Activated CD4-positive, alpha-beta T cell treated with anti-CD3 and anti-CD28 coated beads, Interleukin-2, Interleukin-6, amounts not matched to agents 100 ng/mL and 50 ng/mL, durations not matched to agents 16 hours and 8 hours (primary cell): ENCODE data around the gene SH2D3A.
"Not testable (repeated sequence)": the region's sequence is repeated elsewhere in the genome, so short reads cannot be mapped to it uniquely, and the experiment has no call there.

Experiments used
- DNase-seq: peaks from one replicate; pipeline ENCODE4 v3.0.0-alpha.2; 2020

Gene SH2D3A

DNA sequence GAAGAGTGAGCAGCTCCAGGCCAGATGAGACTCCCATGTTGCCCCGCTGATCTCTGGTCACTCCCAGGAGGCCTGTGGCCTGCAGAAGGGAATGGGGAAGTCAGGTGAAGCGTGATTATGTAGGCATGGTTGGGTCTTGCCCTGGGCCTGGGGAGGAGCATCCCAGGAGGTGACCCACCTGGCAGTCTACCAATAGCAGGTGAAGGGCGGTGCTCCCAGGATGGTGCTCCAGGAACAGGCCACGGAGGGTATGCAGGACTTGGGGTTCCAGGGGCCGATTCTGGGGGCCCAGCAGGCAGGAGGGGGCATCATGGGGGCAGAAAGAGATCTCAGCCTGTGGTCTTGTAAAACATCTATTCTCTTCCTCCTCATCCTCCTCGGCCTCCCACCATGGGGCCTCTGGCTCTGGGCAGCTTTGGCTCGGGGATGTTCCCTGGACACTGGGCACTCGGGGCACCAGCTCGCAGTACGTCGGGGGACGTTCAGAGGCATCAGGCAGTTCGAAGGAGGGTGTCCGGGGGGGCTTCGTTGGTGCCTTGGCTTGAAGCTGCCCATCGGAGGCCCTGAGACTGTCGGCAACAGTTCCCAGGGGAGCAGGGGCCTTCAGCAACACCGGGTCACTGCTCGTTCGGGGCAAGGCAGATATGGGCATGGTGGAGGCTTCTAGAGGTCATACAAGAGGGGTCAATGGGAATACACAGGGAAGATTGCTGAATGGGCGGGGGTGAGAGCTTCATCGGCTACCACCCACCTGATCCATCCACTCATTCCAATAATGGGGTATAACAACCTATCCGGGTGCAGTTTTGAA lies 12.4 kb downstream of the SH2D3A start:
- DNase-seq: no peak

DNA sequence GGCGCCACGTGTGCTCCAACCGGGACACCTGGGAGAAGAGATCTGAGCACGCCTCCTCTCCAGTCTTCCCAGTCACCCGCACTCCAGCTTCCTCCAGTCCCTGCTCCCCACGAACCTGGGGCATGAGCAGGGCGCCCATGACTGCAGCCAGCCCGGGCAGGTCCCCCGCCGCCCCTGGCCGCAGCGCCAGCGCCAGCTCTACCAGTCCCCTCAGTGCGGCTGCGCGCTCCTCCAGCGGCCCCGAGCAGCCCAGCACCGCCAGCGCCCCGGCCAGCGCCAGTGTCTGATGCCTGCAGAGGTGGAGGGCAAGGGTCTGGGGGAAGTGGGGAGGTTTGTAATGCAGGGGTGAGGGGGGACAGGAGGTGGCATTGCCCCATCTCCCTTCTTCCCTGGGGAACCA lies 13.1 kb downstream of the SH2D3A start:
- DNase-seq: no peak

GRCh38 chr19:6753178-6754031 lies 13.8 kb downstream of the SH2D3A start:
- peak; percentile 91 for DNase-seq

GRCh38 chr19:6752256-6753177 lies 14.7 kb downstream of the SH2D3A start:
- no peak for DNase-seq

DNA sequence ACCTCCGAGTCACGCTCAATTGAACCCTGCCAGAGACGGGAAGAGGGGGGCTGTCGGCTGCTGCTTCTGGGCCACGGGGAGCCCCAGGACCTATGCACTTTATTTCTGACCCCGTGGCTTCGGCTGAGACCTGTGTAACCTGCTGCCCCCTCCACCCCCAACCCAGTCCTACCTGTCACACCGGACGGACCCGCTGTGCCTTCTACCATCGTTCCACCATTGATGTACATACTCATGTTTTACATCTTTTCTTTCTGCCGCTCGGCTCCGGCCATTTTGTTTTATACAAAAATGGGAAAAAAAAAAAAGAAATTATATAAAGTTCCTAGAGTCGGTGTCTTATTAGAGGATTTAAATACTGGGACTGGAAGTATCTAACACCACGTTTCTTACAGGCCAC lies 16.0 kb downstream of the SH2D3A start:
- DNase-seq: no peak

DNA sequence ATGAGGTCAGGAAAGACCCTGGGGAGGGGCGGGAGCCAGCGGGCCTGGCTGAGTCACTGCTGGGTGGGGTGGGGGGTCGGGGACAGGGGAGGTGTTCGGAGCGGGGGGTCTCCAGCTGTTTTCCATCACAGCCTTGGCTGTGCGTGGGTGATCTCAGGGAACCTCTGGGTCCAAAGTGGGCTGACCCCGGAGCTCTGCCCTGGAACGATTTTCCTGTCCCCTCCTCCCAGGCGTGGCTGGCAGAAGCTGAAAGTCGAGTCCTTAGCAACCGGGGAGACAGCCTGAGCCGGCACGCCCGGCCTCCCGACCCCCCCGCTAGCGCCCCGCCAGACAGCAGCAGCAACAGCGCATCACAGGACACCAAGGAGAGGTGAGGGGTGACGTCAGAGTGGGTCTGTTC lies 17.2 kb downstream of the SH2D3A start:
- DNase-seq: no peak

DNA sequence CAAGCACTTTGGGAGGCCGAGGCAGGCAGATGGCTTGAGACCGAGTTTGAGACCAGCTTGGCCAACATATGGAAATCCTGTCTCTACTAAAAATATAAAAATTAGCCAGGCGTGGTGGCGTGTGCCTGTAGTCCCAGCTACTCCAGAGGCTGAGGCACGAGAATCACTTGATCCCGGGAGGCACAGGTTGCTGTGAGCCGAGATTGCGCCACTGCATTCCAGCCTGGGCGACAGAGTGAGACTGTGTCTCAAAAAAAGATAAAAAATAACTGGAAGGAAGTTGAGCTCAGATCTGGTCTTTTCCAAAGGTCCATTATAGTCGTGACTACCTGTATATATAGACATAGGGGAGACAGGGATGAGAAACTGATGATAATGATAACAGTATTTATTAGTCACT lies 18.7 kb downstream of the SH2D3A start:
- DNase-seq: not testable (repeated sequence)

DNA sequence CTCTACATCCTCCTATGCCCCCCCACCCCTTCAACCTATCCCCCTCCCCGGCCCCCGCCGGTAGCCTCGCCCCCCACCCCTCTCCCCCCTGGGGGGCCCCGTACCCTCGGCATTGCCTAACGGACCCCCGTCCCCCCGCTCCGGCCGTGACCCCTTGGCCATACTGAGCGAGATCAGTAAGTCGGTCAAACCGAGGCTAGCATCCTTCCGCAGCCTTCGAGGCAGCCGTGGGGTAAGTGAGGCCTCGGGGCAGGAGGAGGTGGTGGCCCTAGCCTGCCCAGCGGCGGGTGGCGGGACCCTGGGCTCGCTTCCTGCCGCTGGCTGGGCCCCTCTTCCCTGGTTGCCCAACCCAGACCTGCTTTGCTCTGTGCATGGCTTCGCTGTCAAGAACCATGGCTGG lies 21.3 kb downstream of the SH2D3A start:
- DNase-seq: no peak

- DNase-seq: no peak
These were observed 22.6 kb downstream of the SH2D3A start for GRCh38 chr19:6744381-6745301.

DNA sequence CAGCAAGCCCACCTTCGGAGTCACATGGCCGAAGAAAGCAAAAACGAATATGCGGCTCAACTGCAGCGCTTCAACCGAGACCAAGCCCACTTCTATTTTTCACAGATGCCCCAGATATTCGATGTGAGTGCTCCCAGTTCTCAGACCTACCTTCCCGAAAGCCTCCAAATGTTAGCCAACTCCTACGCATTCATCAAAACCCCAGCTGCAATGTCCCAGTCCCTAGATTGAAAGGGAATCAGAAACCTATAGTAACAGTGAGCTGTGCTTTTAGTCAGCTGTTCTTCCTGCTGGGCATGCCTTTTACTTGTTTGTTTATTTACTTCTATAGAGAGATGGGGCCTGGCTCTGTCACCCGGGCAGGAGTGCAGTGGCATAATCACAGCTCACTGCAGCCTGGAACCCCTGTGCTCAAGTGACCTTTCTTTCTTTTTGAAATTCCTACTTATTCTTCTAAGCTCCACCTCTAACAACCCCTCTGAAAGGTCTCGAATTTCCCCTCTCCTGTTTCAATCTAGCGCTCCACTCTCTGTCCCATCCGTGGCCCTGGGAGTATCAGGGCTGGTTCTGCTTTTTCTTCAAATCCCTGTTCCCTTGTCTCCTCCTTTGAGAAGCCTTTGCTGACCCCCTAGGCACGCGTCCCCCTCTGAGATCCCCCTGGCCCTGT lies 23.4 kb downstream of the SH2D3A start:
- DNase-seq: no peak

DNA sequence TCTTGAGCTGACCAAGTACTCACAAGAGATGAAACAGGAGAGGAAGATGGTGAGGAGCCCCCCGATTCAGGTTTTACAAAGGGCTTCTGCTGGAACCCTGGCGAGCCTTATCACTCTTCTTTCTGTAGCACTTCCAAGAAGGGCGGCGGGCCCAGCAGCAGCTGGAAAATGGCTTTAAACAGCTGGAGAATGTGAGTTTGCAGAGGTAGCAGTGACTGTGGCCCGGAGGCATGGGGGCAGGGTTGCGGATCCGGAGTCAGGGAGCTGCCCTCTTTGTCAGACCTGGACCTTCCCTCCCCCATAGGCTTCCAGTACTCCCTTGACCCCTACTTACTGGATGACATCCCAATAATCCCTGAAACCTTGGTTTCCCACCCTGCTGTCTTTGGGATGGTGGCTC lies 24.2 kb downstream of the SH2D3A start:
- DNase-seq: no peak

GRCh38 chr19:6740589-6741343 lies 26.5 kb downstream of the SH2D3A start:
- no peak for DNase-seq

DNA sequence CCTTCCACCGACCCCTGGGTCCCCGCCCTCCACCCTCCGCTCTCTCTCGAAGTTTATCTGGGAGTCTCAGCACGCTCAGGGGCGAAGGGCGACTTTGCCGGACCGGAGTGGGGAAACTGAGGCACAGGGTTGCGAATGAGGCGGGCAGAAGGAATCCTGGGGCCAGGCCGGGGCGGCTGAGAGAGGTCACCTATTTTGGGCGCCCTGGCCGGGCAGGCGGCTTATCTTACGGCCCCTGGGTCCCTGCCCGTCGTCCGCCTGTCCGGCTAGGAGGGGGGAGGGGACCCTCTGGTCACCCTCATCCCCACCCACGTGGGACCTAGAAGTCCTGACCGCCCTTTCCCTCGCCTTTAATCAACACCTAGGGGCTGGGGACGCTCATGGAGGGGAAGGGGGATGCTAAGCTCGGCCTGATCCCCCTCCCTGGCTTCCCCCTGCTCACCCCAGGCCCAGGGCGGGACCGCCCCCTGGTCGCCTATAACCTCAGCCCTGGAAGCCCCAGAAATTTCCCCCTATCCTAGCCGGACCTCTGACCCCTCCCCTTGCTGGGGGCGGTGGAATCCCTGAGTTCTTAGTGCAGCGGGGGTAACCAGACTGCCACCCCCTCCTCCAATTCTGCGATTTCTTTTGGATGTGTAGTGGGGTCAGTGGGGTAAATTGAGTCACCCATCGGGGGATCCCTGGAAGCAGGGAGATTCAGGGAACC lies 27.2 kb downstream of the SH2D3A start:
- no peak for DNase-seq

- peak; percentile 90 for DNase-seq
These were observed 27.8 kb downstream of the SH2D3A start, which contains the start of gene TRIP10 for GRCh38 chr19:6739390-6739882. TRIP10 (plus strand) TSS chr19:6739680; CDS start chr19:6739762, 82 bp downstream.

- peak; percentile 37 for DNase-seq
These were observed 28.3 kb downstream of the SH2D3A start for GRCh38 chr19:6738787-6739389.

GRCh38 chr19:6737873-6738786 lies 29.1 kb downstream of the SH2D3A start:
- peak; percentile 90 for DNase-seq

- DNase-seq: peak; percentile 100
These were observed 29.9 kb downstream of the SH2D3A start, which contains the start of gene GPR108 for GRCh38 chr19:6737284-6737872. GPR108 (minus strand) TSS chr19:6737580; CDS start chr19:6737576, 4 bp downstream.
